Sigmoid colon (tissue), 7 donors: Measurements from ENCODE around the gene LGALS3. TPM values are rescaled to one million over a fixed set of nuclear protein-coding genes. Genes with fewer than 3 reads are reported as not detected.

Experiments used
- DNase-seq: peaks from one replicate; pipeline ENCODE4 v3.0.0-alpha.2; 2019
- H3K27ac ChIP-seq, 4 donors: fragments of 200-600 bp; sonication (generic); one replicate each; pipeline ENCODE4 v1.5.1; 2016 to 2019; ENCODE audit warnings: mild to moderate bottlenecking in 1 of 4
- H3K27me3 ChIP-seq, 3 donors: fragments of 200-600 bp; sonication (generic); one replicate each; pipeline ENCODE4 v1.5.1; 2019; ENCODE audit warnings: mild to moderate bottlenecking in 1 of 3
- H3K36me3 ChIP-seq, 4 donors: fragments of 200-600 bp; sonication (generic); one replicate each; pipeline ENCODE4 v1.5.1; 2016 to 2019
- H3K4me1 ChIP-seq, 4 donors: fragments of 200-600 bp; sonication (generic); one replicate each; pipeline ENCODE4 v1.5.1; 2017 to 2019
- H3K4me3 ChIP-seq, 4 donors: fragments of 200-600 bp; sonication (generic); one replicate each; pipeline ENCODE4 v1.5.1; 2017 to 2019; ENCODE audit warnings: mild to moderate bottlenecking in 2 of 4, moderate library complexity in 1 of 4
- H3K9me3 ChIP-seq, 4 donors: fragments of 200-600 bp in 3 of 4; sonication (generic) in 3 of 4; one replicate each; pipeline versions ENCODE4 v1.5.1 to v1.6.1; 2013 to 2019
- CTCF ChIP-seq, 4 experiments: fragments of 450-650 bp in 3 of 4; fragments of 200-600 bp in 1 of 4; IDR thresholded peaks; one replicate each; pipeline ENCODE4 v1.5.1; 2016 to 2019; ENCODE audit warnings: antibody characterized with exemption in 4 of 4, mild to moderate bottlenecking in 3 of 4, moderate library complexity in 2 of 4
- EP300 ChIP-seq, 4 donors: sonication (generic); formaldehyde crosslinking; IDR thresholded peaks; one replicate each; pipeline ENCODE4 v1.6.1; 2017; ENCODE audit warnings: antibody characterized with exemption in 4 of 4
- POLR2A ChIP-seq, 2 donors: fragments of 450-650 bp; IDR thresholded peaks; one replicate each; pipeline ENCODE4 v1.6.1; 2016; ENCODE audit warnings: antibody characterized with exemption in 2 of 2, mild to moderate bottlenecking in 2 of 2, moderate library complexity in 2 of 2
- POLR2AphosphoS5 ChIP-seq, 4 donors: sonication (generic); formaldehyde crosslinking; IDR thresholded peaks; one replicate each; pipeline ENCODE4 v1.6.1; 2017; ENCODE audit warnings: antibody characterized with exemption in 4 of 4
- WGBS, 2 donors: extraction: QIAGEN DNeasy Blood & Tissue Kit; methylation state at CpG; one replicate each; pipeline ENCODE4 v1.1.7; 2013; 5-methylcytosine and 5-hydroxymethylcytosine counted together
- intact Hi-C: fragments of 100-400 bp; cut with DNase I; formaldehyde crosslinking; loops from one replicate; pipeline ENCODE4 v1.15.1; 2023
- polyA plus RNA-seq, 3 donors: library from polyadenylated mRNA; stranded (reverse); fragments of 200-250 nt; gene quantifications; one replicate each; pipeline ENCODE4 v1.2.3, GENCODE V29; 2013
- total RNA-seq, 4 donors: library from RNA; depleted of rRNA; stranded (reverse); fragments of >200 nt; gene quantifications; one replicate each; pipeline ENCODE4 v1.1.0, GENCODE V29; 2016
- donor health status: healthy with polysubstance abuse.
- donor health status: Bipolar disorder and iron deficiency.
- donor health status: healthy.

Gene LGALS3
- total and polyA plus RNA-seq, 7 donors = 235 to 4,129 (median 249) TPM

- Histone ChIP-seq H3K4me3 (no peak overlapping the region), H3K9me3 (no peaks in the 10 kb centered on the region), H3K27ac (no peak overlapping the region), H3K36me3 (no peaks in the 10 kb centered on the region), H3K27me3 (no peaks in the 10 kb centered on the region), H3K4me1 (peaks cover 0 to 62% (median 31%) of the 10 kb centered on the region in 4 donors)
- intact Hi-C loops = loop anchor here (5.0 kb wide), 1 partner anchor 35 kb away; no protein-coding TSS in a partner anchor
- no peak for DNase-seq
- 15 to 68% methylated on average over 2 of the region's 2 CpGs for WGBS, 2 donors
- TF ChIP-seq CTCF (IDR thresholded peaks at IDR 0.05) (no peak), POLR2AphosphoS5 (IDR thresholded peaks at IDR 0.05) (no peak), EP300 (IDR thresholded peaks at IDR 0.05) (no peak), POLR2A (IDR thresholded peaks at IDR 0.05) (no peak)
These were observed 1.5 kb upstream of the LGALS3 start for GRCh38 chr14:55127460-55127951.

GRCh38 chr14:55128386-55129085 is 516 bp upstream of the LGALS3 start:
- Histone ChIP-seq H3K36me3 (no peaks in the 10 kb centered on the region), H3K4me3 (peak overlapping the region; percentile 52 to 90 (median 84)), H3K9me3 (no peaks in the 10 kb centered on the region), H3K4me1 (peaks cover 0 to 63% (median 33%) of the 10 kb centered on the region in 4 donors), H3K27me3 (no peaks in the 10 kb centered on the region), H3K27ac (peak overlapping the region; percentile 92 to 96 (median 94))
- intact Hi-C loops = loop anchor here (5.0 kb wide), 1 partner anchor 36 kb away; no protein-coding TSS in a partner anchor
- TF ChIP-seq POLR2A (IDR thresholded peaks at IDR 0.05) (peak; percentile 32 to 64), POLR2AphosphoS5 (IDR thresholded peaks at IDR 0.05) (peak in 1 of 4 donors; percentile 30), EP300 (IDR thresholded peaks at IDR 0.05) (no peak)
- DNase-seq = no peak
- 3 to 15% methylated on average over 20 of the region's 20 CpGs for WGBS, 2 donors

GRCh38 chr14:55129428-55130195 is 560 bp downstream of the LGALS3 start:
- no peaks in the 10 kb centered on the region for H3K36me3 ChIP-seq
- WGBS, 2 donors = 1% methylated on average over 53 of the region's 53 CpGs
- intact Hi-C loops = loop anchor here (5.0 kb wide), 1 partner anchor 37 kb away; no protein-coding TSS in a partner anchor
- peak overlapping the region; percentile 92 to 96 (median 94) for H3K27ac ChIP-seq
- H3K4me3 ChIP-seq = peak overlapping the region; percentile 52 to 90 (median 84)
- DNase-seq = peak; percentile 88
- peak; percentile 37 to 63 for TF ChIP-seq POLR2A (IDR thresholded peaks at IDR 0.05)
- TF ChIP-seq EP300 (IDR thresholded peaks at IDR 0.05) = no peak
- peak; percentile 27 to 78 (median 52) for TF ChIP-seq POLR2AphosphoS5 (IDR thresholded peaks at IDR 0.05)
- no peaks in the 10 kb centered on the region for H3K9me3 ChIP-seq
- H3K27me3 ChIP-seq = no peaks in the 10 kb centered on the region
- peaks cover 0 to 57% (median 35%) of the 10 kb centered on the region in 4 donors for H3K4me1 ChIP-seq

GRCh38 chr14:55130196-55130550 is 1.1 kb downstream of the LGALS3 start:
- TF ChIP-seq POLR2AphosphoS5 (IDR thresholded peaks at IDR 0.05) (peak in 1 of 4 donors; percentile 1), EP300 (IDR thresholded peaks at IDR 0.05) (no peak)
- intact Hi-C loops = no loop called here
- DNase-seq = no peak

GRCh38 chr14:55131370-55132137 is 2.5 kb downstream of the LGALS3 start:
- peak overlapping the region in 3 of 4 donors; percentile 79 to 90 (median 89) for H3K4me3 ChIP-seq
- no peaks in the 10 kb centered on the region for H3K36me3 ChIP-seq
- intact Hi-C loops = no loop called here
- H3K4me1 ChIP-seq = peaks cover 0 to 54% (median 46%) of the 10 kb centered on the region in 4 donors
- TF ChIP-seq EP300 (IDR thresholded peaks at IDR 0.05) = no peak
- no peak for TF ChIP-seq POLR2A (IDR thresholded peaks at IDR 0.05)
- TF ChIP-seq POLR2AphosphoS5 (IDR thresholded peaks at IDR 0.05) = peak in 2 of 4 donors; percentile 33 to 36
- no peak for TF ChIP-seq CTCF (IDR thresholded peaks at IDR 0.05)
- WGBS, 2 donors = 12 to 62% methylated on average over 7 of the region's 7 CpGs
- H3K9me3 ChIP-seq = no peaks in the 10 kb centered on the region
- no peaks in the 10 kb centered on the region for H3K27me3 ChIP-seq
- DNase-seq = no peak
- H3K27ac ChIP-seq = peak overlapping the region; percentile 52 to 95 (median 92)

More at GRCh38 chr14:55130196-55130550, 1.1 kb downstream of the LGALS3 start:
- H3K4me1 ChIP-seq = peaks cover 0 to 52% (median 35%) of the 10 kb centered on the region in 4 donors
- H3K27ac ChIP-seq = peak overlapping the region; percentile 92 to 96 (median 94)
- H3K27me3 ChIP-seq = no peaks in the 10 kb centered on the region
- H3K36me3 ChIP-seq = no peaks in the 10 kb centered on the region
- no peaks in the 10 kb centered on the region for H3K9me3 ChIP-seq
- 12 to 43% methylated on average over 10 of the region's 10 CpGs for WGBS, 2 donors
- H3K4me3 ChIP-seq = peak overlapping the region; percentile 52 to 90 (median 84)
